ENCODE measurements around the gene LRRC4C. TPM values are rescaled to one million over a fixed set of nuclear protein-coding genes. Genes with fewer than 3 reads are reported as not detected.

LRRC4C gene
- total RNA-seq, 1 donor, result 0.27 TPM

- no peak for DNase-seq (ENCODE audit: low read depth)
- no peak for TF ChIP-seq CTCF (IDR thresholded peaks at IDR 0.05; ENCODE audit: insufficient read depth, low read length)
- no peak overlapping the region for H3K4me3 ChIP-seq (ENCODE audit: low read depth, low read length)
These were observed 175.1 kb downstream of the LRRC4C start for GRCh38 chr11:41284354-41284753.

GRCh38 chr11:41283191-41283930 lies 176.1 kb downstream of the LRRC4C start:
- no peak for DNase-seq (ENCODE audit: low read depth)
- H3K4me3 ChIP-seq (ENCODE audit: low read depth, low read length), result no peak overlapping the region
- TF ChIP-seq CTCF (IDR thresholded peaks at IDR 0.05; ENCODE audit: insufficient read depth, low read length), result no peak

GRCh38 chr11:41282395-41282794 lies 177.1 kb downstream of the LRRC4C start:
- no peak overlapping the region for H3K4me3 ChIP-seq (ENCODE audit: low read depth, low read length)
- DNase-seq (ENCODE audit: low read depth), result no peak
- TF ChIP-seq CTCF (IDR thresholded peaks at IDR 0.05; ENCODE audit: insufficient read depth, low read length), result no peak

DNA sequence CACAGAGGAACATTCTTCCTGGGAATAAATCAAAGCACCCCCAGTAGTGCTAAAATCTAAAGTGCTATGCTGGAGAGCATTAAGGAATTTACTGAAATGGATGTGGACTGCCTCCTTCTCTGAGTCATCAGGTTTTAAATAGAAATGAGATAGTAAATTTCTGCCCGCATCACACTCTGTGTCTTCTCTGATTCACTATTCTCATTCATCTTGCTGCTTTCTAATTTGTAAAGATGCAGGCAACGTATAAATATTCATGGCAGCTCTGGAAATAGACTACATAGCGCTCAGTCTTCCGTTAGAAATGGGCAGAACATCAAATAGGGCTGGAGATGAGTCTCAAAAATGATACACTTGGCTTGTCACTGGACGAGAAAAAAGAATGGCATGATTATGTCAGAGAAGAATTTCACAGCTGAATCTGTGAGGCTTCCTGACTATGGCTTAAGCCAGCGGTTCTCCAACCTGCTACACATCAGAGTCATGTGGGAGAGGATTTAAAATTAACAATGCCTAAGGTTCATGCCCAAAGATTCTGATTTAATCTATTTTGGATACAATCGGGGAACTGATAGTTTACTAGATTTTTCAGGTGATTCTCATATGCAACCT lies 178.2 kb downstream of the LRRC4C start:
- H3K4me3 ChIP-seq (ENCODE audit: low read depth, low read length), result no peak overlapping the region
- DNase-seq (ENCODE audit: low read depth), result no peak
- no peak for TF ChIP-seq CTCF (IDR thresholded peaks at IDR 0.05; ENCODE audit: insufficient read depth, low read length)

DNA sequence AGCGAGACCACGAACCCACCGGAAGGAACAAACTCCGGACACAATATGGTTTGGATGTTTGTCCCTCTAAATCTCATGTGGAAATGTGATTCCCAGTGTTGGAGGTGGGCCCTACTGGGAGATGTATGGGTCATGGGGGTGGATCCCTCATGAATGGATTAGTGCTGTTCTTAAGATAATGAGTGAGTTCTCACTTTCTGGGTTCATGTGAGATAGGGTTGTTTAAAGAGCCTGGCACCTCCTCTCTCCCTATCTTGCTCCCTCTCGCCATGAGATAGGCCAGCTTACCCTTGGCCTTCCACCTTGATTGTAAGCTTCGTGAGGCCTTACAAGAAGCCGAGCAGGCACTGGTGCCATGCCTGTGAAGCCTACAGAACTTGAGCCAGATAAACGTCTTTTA lies 184.6 kb downstream of the LRRC4C start:
- TF ChIP-seq CTCF (IDR thresholded peaks at IDR 0.05; ENCODE audit: insufficient read depth, low read length), result no peak
- no peak overlapping the region for H3K4me3 ChIP-seq (ENCODE audit: low read depth, low read length)
- no peak for DNase-seq (ENCODE audit: low read depth)

DNA sequence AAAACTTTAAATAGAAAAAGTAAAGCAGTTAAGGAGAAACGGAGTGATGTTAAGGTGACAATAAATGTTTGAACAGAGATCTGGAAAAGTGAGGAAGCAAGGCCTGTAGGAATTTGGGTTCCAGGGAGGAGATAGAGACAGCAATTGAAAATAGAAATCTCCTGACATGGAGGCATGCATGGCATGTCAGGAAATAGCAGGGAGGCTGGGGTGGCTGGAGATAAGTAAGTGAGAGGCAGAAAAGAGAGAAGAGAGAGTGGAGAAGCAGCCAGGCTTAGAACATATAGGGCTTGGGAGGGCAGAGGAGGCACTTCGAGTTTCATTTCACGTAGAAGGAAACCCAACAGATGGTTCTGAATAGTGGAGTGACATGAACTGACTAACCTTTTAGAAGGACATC lies 185.5 kb downstream of the LRRC4C start:
- H3K4me3 ChIP-seq (ENCODE audit: low read depth, low read length), result no peak overlapping the region
- no peak for DNase-seq (ENCODE audit: low read depth)
- no peak for TF ChIP-seq CTCF (IDR thresholded peaks at IDR 0.05; ENCODE audit: insufficient read depth, low read length)
